ENCODE data around the gene GNA14.

DNA sequence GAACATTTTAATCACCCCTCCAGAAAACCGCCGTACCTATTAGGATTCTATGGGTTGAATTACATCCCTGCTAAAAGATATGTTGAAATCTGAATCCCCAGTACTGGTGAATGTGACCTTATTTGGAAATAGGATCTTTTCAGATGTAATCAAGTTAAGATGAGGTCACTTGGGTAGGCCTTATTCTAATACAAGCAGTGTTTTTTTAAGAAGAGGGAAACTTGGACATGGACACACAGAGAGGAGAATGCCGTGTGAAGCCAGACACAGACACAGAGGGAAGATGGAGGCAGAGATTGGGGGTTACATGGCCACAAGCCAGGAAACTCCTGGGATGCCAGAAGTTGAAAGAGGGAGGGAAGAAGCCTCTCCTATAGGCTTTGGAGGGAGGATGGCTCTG is 183.5 kb downstream of the GNA14 start:
- TF ChIP-seq, protein P1, sequence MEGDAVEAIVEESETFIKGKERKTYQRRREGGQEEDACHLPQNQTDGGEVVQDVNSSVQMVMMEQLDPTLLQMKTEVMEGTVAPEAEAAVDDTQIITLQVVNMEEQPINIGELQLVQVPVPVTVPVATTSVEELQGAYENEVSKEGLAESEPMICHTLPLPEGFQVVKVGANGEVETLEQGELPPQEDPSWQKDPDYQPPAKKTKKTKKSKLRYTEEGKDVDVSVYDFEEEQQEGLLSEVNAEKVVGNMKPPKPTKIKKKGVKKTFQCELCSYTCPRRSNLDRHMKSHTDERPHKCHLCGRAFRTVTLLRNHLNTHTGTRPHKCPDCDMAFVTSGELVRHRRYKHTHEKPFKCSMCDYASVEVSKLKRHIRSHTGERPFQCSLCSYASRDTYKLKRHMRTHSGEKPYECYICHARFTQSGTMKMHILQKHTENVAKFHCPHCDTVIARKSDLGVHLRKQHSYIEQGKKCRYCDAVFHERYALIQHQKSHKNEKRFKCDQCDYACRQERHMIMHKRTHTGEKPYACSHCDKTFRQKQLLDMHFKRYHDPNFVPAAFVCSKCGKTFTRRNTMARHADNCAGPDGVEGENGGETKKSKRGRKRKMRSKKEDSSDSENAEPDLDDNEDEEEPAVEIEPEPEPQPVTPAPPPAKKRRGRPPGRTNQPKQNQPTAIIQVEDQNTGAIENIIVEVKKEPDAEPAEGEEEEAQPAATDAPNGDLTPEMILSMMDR (IDR thresholded peaks at IDR 0.05) = no peak
- TF ChIP-seq SIN3A (IDR thresholded peaks at IDR 0.05; ENCODE audit: borderline replicate concordance, insufficient read depth, low read depth, low read length) (no peak), POLR2AphosphoS5 (IDR thresholded peaks at IDR 0.05; ENCODE audit: low read depth, low read length) (no peak)

Data from Panc1 (cell line).